NCI-H748 (cell line): ENCODE results near the gene LY86.
A peak's percentile ranks its signal among the peaks of the same experiment; 100 is the strongest.
"Not testable (repeated sequence)": the region's sequence is repeated elsewhere in the genome, so short reads cannot be mapped to it uniquely, and the experiment has no call there.

ENCODE experiments used
- DNase-seq: peaks from one replicate; lab custom pipeline; 2025; ENCODE audit not compliant: unreplicated experiment; lab: John Stamatoyannopoulos, UW

LY86 gene

GRCh38 chr6:6649824-6650349 is 61.4 kb downstream of the LY86 start:
- DNase-seq, result no peak

GRCh38 chr6:6650839-6651238 is 62.3 kb downstream of the LY86 start:
- DNase-seq, result no peak

GRCh38 chr6:6651335-6651734 is 62.8 kb downstream of the LY86 start:
- DNase-seq, result no peak

- no peak for DNase-seq
These were observed 64.4 kb downstream of the LY86 start for GRCh38 chr6:6652932-6653331.

GRCh38 chr6:6654599-6655575 is 66.4 kb downstream of the LY86 start:
- no peak for DNase-seq

- DNase-seq, result no peak
These were observed 67.3 kb downstream of the LY86 start for GRCh38 chr6:6655805-6656251.

GRCh38 chr6:6656287-6656686 is 67.8 kb downstream of the LY86 start:
- no peak for DNase-seq

GRCh38 chr6:6657085-6657819 is 68.7 kb downstream of the LY86 start:
- peak; percentile 34 for DNase-seq

- DNase-seq, result no peak
These were observed 69.3 kb downstream of the LY86 start for GRCh38 chr6:6657820-6658217.

GRCh38 chr6:6659600-6660327 is 71.2 kb downstream of the LY86 start:
- DNase-seq, result no peak

GRCh38 chr6:6660339-6661045 is 72.0 kb downstream of the LY86 start:
- DNase-seq, result no peak

GRCh38 chr6:6661191-6661590 is 72.7 kb downstream of the LY86 start:
- peak; percentile 59 for DNase-seq

- peak; percentile 99 for DNase-seq
These were observed 73.2 kb downstream of the LY86 start for GRCh38 chr6:6661684-6662083.

GRCh38 chr6:6663421-6664135 is 75.1 kb downstream of the LY86 start:
- DNase-seq, result peak; percentile 45

- no peak for DNase-seq
These were observed 77.2 kb downstream of the LY86 start for GRCh38 chr6:6665555-6666243.

GRCh38 chr6:6670150-6670549 is 81.6 kb downstream of the LY86 start:
- DNase-seq, result not testable (repeated sequence)

GRCh38 chr6:6674872-6675271 is 86.4 kb downstream of the LY86 start:
- DNase-seq, result peak; percentile 41

GRCh38 chr6:6676910-6677441 is 88.5 kb downstream of the LY86 start:
- DNase-seq, result peak; percentile 80

GRCh38 chr6:6678185-6678671 is 89.7 kb downstream of the LY86 start:
- DNase-seq, result peak; percentile 98
